ENCODE measurements around the gene DAGLA. TPM values are rescaled to one million over a fixed set of nuclear protein-coding genes. Genes with fewer than 3 reads are reported as not detected.

Gene DAGLA
- total and polyA plus RNA-seq, 2 donors (not counting 1 experiment from before 2014, with no cell fraction given) = 0.06 TPM; not detected in 1

DNA sequence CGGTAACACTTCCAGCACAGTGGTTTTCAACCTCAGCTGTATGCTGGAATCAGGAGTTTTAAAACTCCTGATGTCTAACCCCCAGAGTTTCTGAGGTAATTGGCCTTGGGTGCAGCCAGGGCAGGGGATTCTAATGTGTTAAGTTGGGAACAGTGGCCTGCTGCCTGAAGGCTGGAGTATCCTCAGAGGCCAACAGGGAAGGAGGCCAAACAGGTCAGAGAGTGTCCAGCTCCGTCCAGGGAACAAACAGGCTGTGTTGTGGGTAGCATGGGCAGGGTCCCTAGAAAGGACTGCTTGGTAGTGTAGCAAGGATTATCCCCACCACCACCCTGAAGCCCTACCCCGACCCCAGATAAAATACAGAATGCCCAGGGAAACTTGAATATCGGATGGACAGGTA lies 10.8 kb upstream of the DAGLA start:
- H3K27me3 ChIP-seq (replicated peaks in 1 of 4; ENCODE audit: control extremely low read depth in 1 of 4, control insufficient read depth in 3 of 4, insufficient read depth in 4 of 4, low read length in 3 of 4) = peaks cover 0 to 2% (median 0%) of the 10 kb centered on the region in 4 experiments
- CTCF ChIA-PET = no interaction called here
- H3K4me1 ChIP-seq (ENCODE audit: control insufficient read depth in 2 of 2, insufficient read depth in 2 of 2, low read length in 2 of 2) = no peaks in the 10 kb centered on the region
- no peak overlapping the region for H3K4me3 ChIP-seq (ENCODE audit: control extremely low read depth in 1 of 5, extremely low read depth in 1 of 5, insufficient read depth in 1 of 5, low read depth in 2 of 5, low read length in 4 of 5)
- no peak overlapping the region for H3K9ac ChIP-seq (ENCODE audit: low read length)
- H4K20me1 ChIP-seq (ENCODE audit: control insufficient read depth, insufficient read depth, low read length, poor library complexity, severe bottlenecking) = no peaks in the 10 kb centered on the region
- TF ChIP-seq, protein P1, sequence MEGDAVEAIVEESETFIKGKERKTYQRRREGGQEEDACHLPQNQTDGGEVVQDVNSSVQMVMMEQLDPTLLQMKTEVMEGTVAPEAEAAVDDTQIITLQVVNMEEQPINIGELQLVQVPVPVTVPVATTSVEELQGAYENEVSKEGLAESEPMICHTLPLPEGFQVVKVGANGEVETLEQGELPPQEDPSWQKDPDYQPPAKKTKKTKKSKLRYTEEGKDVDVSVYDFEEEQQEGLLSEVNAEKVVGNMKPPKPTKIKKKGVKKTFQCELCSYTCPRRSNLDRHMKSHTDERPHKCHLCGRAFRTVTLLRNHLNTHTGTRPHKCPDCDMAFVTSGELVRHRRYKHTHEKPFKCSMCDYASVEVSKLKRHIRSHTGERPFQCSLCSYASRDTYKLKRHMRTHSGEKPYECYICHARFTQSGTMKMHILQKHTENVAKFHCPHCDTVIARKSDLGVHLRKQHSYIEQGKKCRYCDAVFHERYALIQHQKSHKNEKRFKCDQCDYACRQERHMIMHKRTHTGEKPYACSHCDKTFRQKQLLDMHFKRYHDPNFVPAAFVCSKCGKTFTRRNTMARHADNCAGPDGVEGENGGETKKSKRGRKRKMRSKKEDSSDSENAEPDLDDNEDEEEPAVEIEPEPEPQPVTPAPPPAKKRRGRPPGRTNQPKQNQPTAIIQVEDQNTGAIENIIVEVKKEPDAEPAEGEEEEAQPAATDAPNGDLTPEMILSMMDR (IDR thresholded peaks at IDR 0.05) = no peak
- TF ChIP-seq EZH2 (IDR thresholded peaks at IDR 0.05; ENCODE audit: borderline replicate concordance, insufficient read depth, low read depth, low read length, poor library complexity, severe bottlenecking) = no peak
- no peak for DNase-seq
- H3K79me2 ChIP-seq (ENCODE audit: control insufficient read depth, insufficient read depth, low read length) = no peaks in the 10 kb centered on the region
- H3K36me3 ChIP-seq (replicated peaks in 1 of 2; ENCODE audit: control extremely low read depth in 1 of 2, control insufficient read depth in 1 of 2, extremely low read depth in 1 of 2, insufficient read depth in 2 of 2, low read length in 1 of 2) = no peaks in the 10 kb centered on the region
- POLR2A ChIA-PET = no interaction called here
- no peak overlapping the region for H3K27ac ChIP-seq (ENCODE audit: low read length in 2 of 2)
- WGBS (ENCODE audit: insufficient coverage) = 100% methylated on average over 1 of the region's 4 CpGs
- no peak overlapping the region for H2AFZ ChIP-seq (ENCODE audit: insufficient read depth, low read depth, low read length, poor library complexity, severe bottlenecking)
- no peak overlapping the region for H3K4me2 ChIP-seq (replicated peaks; ENCODE audit: low read depth, low read length, poor library complexity, severe bottlenecking)
- H3K4me3 Mint-ChIP-seq = no peak overlapping the region
- H3K27me3 Mint-ChIP-seq = peaks cover 23% of the 10 kb centered on the region
- ATAC-seq (ENCODE audit: low read depth) = no peak
- H3K27ac Mint-ChIP-seq = no peak overlapping the region
- intact Hi-C loops (cut with micrococcal nuclease) = no loop called here
- H3K4me1 Mint-ChIP-seq = no peaks in the 10 kb centered on the region
- H3K9me3 Mint-ChIP-seq (ENCODE audit: insufficient read depth) = no peaks in the 10 kb centered on the region
- H3K9me3 ChIP-seq (ENCODE audit: control extremely low read depth in 1 of 3, control insufficient read depth in 2 of 3, insufficient read depth in 1 of 3, low read length in 2 of 3) = no peaks in the 10 kb centered on the region

DNA sequence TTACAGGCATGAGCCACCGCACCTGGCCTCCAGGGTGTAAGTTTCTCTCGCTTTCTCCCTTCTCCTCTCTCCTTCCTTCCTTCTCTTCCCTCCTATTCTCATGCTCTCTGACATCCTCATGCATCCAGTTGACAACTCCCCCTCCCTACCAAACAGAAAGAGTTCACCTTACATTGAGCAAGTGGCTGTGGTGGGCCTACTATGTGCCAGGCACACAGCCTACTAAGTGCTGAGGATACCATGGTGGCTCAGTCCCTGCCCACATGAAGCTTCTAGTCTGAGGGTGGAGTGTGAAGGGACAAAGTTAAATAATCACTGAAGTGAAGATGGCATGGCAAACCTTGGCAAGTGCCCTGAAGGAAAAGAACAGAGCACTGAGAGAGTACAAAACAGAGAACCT lies 9.6 kb upstream of the DAGLA start:
- Histone ChIP-seq H3K27ac (ENCODE audit: low read length in 2 of 2) (no peak overlapping the region), H3K4me2 (replicated peaks; ENCODE audit: low read depth, low read length, poor library complexity, severe bottlenecking) (no peak overlapping the region), H3K9me3 (ENCODE audit: control extremely low read depth in 1 of 3, control insufficient read depth in 2 of 3, insufficient read depth in 1 of 3, low read length in 2 of 3) (no peaks in the 10 kb centered on the region), H3K79me2 (ENCODE audit: control insufficient read depth, insufficient read depth, low read length) (no peaks in the 10 kb centered on the region), H3K4me1 (ENCODE audit: control insufficient read depth in 2 of 2, insufficient read depth in 2 of 2, low read length in 2 of 2) (no peaks in the 10 kb centered on the region), H3K4me3 (ENCODE audit: control extremely low read depth in 1 of 5, extremely low read depth in 1 of 5, insufficient read depth in 1 of 5, low read depth in 2 of 5, low read length in 4 of 5) (no peak overlapping the region), H4K20me1 (ENCODE audit: control insufficient read depth, insufficient read depth, low read length, poor library complexity, severe bottlenecking) (no peaks in the 10 kb centered on the region), H3K9ac (ENCODE audit: low read length) (no peak overlapping the region), H3K36me3 (replicated peaks in 1 of 2; ENCODE audit: control extremely low read depth in 1 of 2, control insufficient read depth in 1 of 2, extremely low read depth in 1 of 2, insufficient read depth in 2 of 2, low read length in 1 of 2) (no peaks in the 10 kb centered on the region), H3K27me3 (replicated peaks in 1 of 4; ENCODE audit: control extremely low read depth in 1 of 4, control insufficient read depth in 3 of 4, insufficient read depth in 4 of 4, low read length in 3 of 4) (peaks cover 0 to 2% (median 1%) of the 10 kb centered on the region in 4 experiments), H2AFZ (ENCODE audit: insufficient read depth, low read depth, low read length, poor library complexity, severe bottlenecking) (no peak overlapping the region)
- H3K4me1 Mint-ChIP-seq = no peaks in the 10 kb centered on the region
- ATAC-seq (ENCODE audit: low read depth) (no peak), DNase-seq (no peak)
- no peak overlapping the region for H3K27ac Mint-ChIP-seq
- 96% methylated on average over 2 of the region's 2 CpGs for WGBS (ENCODE audit: insufficient coverage)
- no peak overlapping the region for H3K4me3 Mint-ChIP-seq
- no peaks in the 10 kb centered on the region for H3K9me3 Mint-ChIP-seq (ENCODE audit: insufficient read depth)
- H3K27me3 Mint-ChIP-seq = peaks cover 28% of the 10 kb centered on the region
- TF ChIP-seq, protein P1 (IDR thresholded peaks at IDR 0.05) = no peak
- no peak for TF ChIP-seq EZH2 (IDR thresholded peaks at IDR 0.05; ENCODE audit: borderline replicate concordance, insufficient read depth, low read depth, low read length, poor library complexity, severe bottlenecking)
- intact Hi-C loops (cut with micrococcal nuclease) = no loop called here
- ChIA-PET CTCF (no interaction called here), POLR2A (no interaction called here)
